HEK293 (cell line): ENCODE measurements around the gene DNAJC13.

Experiments
- CTCF ChIP-seq: fragments of 450-650 bp; formaldehyde crosslinking; IDR thresholded peaks from 2 replicates; pipeline ENCODE4 v1.5.1; 2016; ENCODE audit warnings: missing biosample characterization, missing genetic modification characterization
- KLF10 ChIP-seq: fragments of 450-650 bp; IDR thresholded peaks from 2 replicates; pipeline ENCODE4 v1.5.1; 2018; ENCODE audit warnings: missing biosample characterization, mild to moderate bottlenecking, missing genetic modification characterization
- REST ChIP-seq: fragments of 450-650 bp; formaldehyde crosslinking; IDR thresholded peaks from 2 replicates; pipeline ENCODE4 v1.5.1; 2016; ENCODE audit warnings: missing biosample characterization, missing genetic modification characterization
- YY1 ChIP-seq: fragments of 450-650 bp; formaldehyde crosslinking; IDR thresholded peaks from 2 replicates; pipeline ENCODE4 v1.5.1; 2018; ENCODE audit warnings: missing biosample characterization, missing genetic modification characterization
- ZBTB21 ChIP-seq: fragments of 450-650 bp; formaldehyde crosslinking; IDR thresholded peaks from 2 replicates; pipeline ENCODE4 v1.5.1; 2017; ENCODE audit warnings: missing biosample characterization, missing genetic modification characterization
- ZBTB7A ChIP-seq: fragments of 450-650 bp; formaldehyde crosslinking; IDR thresholded peaks from 2 replicates; pipeline ENCODE4 v1.5.1; 2016; ENCODE audit warnings: low read depth, missing biosample characterization, missing genetic modification characterization
- ZNF138 ChIP-seq: fragments of 450-650 bp; formaldehyde crosslinking; IDR thresholded peaks from 2 replicates; pipeline ENCODE4 v1.5.1; 2016; ENCODE audit warnings: missing biosample characterization, missing genetic modification characterization, borderline replicate concordance
- ZNF549 ChIP-seq: fragments of 450-650 bp; IDR thresholded peaks from 2 replicates; pipeline ENCODE4 v1.5.1; 2018; ENCODE audit warnings: missing biosample characterization, missing genetic modification characterization, mild to moderate bottlenecking, inconsistent platforms, moderate library complexity

GRCh38 chr3:132394320-132394719, 23.0 kb upstream of the DNAJC13 start:
- TF ChIP-seq ZNF549 (tag by site-specific recombination) (no peak), CTCF (tag by site-specific recombination) (no peak), ZBTB21 (tag by site-specific recombination) (no peak), ZBTB7A (no peak), ZNF138 (tag by site-specific recombination) (no peak), YY1 (tag by site-specific recombination) (no peak), KLF10 (tag by site-specific recombination) (no peak), REST (tag by site-specific recombination) (no peak)
